Fibroblast of gingiva (primary cell): ENCODE results near the gene CST11.

Experiments used
- DNase-seq: peaks from one replicate; pipeline ENCODE4 v3.0.0-alpha.2; 2011; ENCODE audit warnings: low read depth

Gene CST11

GRCh38 chr20:23419995-23420901, 32.4 kb downstream of the CST11 start:
- DNase-seq: peak; percentile 47

GRCh38 chr20:23419657-23419994, 33.0 kb downstream of the CST11 start:
- DNase-seq: no peak

GRCh38 chr20:23417861-23418260, 34.8 kb downstream of the CST11 start:
- DNase-seq: no peak

DNA sequence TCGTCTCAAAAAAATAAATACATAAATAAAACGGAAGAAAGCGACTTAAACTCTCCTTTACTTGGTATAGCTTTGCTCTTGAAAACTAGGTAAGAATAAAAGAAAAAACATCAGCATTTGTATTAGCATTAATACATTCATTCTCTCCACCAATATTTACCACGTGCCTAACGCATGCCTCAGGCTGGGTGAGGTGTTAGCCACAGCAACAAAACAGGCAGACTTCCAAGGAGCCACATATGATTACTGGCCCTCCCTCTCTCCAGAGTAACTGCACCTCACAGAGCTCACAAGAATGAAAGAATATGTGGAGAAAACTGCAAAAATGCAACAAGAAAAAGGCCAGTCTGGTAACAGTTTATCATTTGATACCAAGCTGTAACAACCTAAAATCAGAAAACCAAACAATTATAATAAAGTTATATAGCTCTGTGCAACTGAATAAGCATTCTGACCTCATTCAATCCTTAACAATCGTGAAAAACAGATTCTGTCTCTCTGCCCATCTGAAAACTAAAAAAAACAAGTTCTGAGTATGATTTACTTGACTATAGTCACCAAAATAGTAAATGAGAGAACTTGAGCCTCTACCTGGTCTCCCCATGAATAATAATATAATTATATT, 36.6 kb downstream of the CST11 start:
- no peak for DNase-seq

DNA sequence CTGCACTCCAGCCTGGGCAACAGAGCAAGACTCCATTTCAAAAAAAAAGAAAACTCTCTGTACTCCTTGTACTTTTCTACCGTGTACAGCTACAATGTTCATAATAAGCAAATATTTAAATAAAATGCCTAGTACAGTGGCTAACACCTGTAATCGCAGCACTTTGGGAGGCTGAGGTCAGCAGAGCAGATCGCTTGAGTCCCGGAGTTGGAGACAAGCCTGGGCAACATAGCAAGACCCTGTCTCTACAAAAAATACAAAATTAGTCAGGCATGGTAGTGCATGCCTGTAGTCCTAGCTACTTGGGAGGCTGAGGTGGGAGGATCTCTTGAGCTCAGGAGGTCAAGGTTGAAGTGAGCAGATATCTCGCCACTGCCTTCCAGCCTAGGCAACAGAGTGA, 37.1 kb downstream of the CST11 start:
- no peak for DNase-seq

- DNase-seq: no peak
These were observed 38.0 kb downstream of the CST11 start for GRCh38 chr20:23414526-23415188.

DNA sequence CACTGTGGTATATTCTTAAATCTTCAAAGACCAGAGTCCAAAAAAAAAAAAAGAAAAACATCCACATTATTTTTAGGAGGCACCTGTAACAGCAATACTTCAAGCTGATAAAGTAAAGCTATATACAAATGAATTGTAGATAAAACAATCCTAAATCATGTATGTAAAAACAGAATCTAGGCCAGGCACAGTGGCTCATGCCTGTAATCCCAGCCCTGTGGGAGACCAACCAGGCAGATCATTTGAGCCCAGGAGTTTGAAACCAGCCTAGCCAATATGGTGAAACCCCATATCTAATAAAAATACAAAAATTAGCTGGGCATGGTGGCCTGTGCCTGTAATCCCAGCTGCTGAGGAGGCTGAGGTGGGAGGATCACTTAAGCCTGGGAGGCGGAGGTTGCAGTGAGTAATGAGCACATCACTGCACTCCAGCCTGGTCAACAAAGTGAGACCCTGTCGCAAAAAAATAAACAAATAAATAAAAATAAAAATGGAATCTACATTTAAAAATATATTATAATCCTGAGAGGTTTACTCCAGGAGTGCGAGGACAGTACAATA, 38.7 kb downstream of the CST11 start:
- DNase-seq: no peak

DNA sequence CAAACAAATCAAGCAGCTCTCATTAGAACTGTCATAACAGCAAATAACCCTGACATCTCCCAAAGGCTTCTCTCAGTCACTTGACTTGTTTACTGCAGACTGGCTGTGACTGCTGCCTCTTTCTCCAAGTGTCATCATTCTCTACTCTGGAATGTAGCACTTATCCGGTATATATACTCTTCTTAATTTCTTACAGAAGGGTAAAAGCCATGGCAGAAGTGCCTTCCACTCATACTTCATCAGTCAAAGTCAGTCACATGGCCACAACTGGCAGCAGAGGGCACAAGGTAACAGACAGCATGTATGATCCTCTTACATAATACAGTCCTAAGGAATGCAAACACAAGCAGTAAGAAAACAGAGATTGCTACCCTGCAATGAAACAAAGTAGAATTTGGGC, 40.6 kb downstream of the CST11 start:
- peak; percentile 16 for DNase-seq

GRCh38 chr20:23410916-23411695, 41.6 kb downstream of the CST11 start:
- DNase-seq: no peak

GRCh38 chr20:23409800-23410199, 42.9 kb downstream of the CST11 start:
- DNase-seq: no peak

DNA sequence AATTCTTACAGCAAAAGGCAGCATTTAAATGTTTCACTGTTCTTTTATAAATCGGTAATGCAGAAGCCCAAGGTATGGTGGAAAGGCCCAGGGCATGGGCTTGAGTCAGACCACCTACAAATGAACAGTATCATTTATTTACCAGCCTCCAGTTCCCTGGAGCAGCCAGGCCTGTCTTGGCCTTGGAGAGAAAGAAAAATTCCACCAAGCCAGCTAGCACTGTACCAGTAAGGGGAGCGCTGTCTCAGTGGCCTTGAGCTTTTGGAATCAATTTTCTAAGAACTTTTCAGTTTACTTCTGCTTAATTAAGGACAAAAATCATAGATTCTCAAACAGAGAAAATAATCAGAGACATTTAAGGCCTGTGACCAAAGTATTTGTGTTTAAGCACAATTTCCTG, 43.7 kb downstream of the CST11 start:
- no peak for DNase-seq

GRCh38 chr20:23407781-23408464, 44.8 kb downstream of the CST11 start:
- DNase-seq: no peak

DNA sequence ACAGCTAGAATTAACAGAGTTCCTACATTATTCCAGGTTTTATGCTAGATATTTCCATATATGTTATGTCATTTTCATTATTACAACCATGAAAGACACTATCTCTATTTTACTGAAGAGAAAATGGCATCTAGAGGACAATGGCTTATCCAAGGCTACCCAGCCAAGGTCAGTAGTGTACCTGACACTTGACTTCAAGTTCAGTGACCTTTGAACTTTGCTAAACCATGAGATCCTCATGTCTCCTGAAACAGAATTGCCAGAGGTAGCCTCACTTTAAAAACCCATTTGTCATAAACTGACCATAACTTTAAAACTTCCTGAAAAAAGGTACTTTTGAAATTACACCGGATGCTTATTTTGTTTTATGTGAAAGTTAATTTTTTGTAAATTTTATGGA, 45.8 kb downstream of the CST11 start:
- no peak for DNase-seq

DNA sequence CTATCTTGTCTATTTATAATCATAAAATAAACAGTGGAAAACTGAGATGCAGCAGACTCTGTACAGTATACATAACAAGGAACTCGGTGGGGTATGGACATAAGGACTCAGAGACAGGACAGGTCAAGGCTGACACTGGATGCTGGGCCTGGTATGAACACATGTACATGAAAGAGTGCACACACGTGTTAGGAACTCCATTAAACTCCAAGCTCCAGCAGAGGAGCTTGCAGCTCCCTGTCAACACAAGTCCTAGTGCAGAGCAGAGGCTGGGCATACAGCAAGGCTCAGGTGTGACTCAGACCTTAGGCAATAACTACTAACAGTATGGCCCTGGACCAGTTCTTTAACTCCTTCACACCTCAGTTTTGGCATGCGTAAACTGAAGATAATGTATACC, 48.5 kb downstream of the CST11 start:
- DNase-seq: no peak

- no peak for DNase-seq
These were observed 48.9 kb downstream of the CST11 start for GRCh38 chr20:23403751-23404150.

- no peak for DNase-seq
These were observed 51.6 kb downstream of the CST11 start for GRCh38 chr20:23401051-23401450.
